Suprapubic skin (tissue), 4 donors: ENCODE measurements around the gene ADAM11. TPM values are rescaled to one million over a fixed set of nuclear protein-coding genes. Genes with fewer than 3 reads are reported as not detected.
"Not testable (repeated sequence)": the region's sequence is repeated elsewhere in the genome, so short reads cannot be mapped to it uniquely, and the experiment has no call there.

Source experiments
- DNase-seq, 2 donors: peaks; one replicate each; pipeline ENCODE4 v3.0.0-alpha.2; 2019; ENCODE audit warnings: low spot score in 2 of 2
- H3K27ac ChIP-seq: fragments of 200-600 bp; sonication (generic); one replicate; pipeline ENCODE4 v1.5.1; 2019
- H3K27me3 ChIP-seq: fragments of 200-600 bp; sonication (generic); one replicate; pipeline ENCODE4 v1.5.1; 2019
- H3K36me3 ChIP-seq: fragments of 200-600 bp; sonication (generic); one replicate; pipeline ENCODE4 v1.5.1; 2019
- H3K4me1 ChIP-seq: fragments of 200-600 bp; sonication (generic); one replicate; pipeline ENCODE4 v1.5.1; 2019
- H3K4me3 ChIP-seq: fragments of 200-600 bp; sonication (generic); one replicate; pipeline ENCODE4 v1.5.1; 2019; ENCODE audit warnings: mild to moderate bottlenecking
- H3K9me3 ChIP-seq: fragments of 200-600 bp; sonication (generic); one replicate; pipeline ENCODE4 v1.5.1; 2019
- CTCF ChIP-seq, 2 donors: fragments of 200-600 bp in 1 of 2; fragments of 450-650 bp in 1 of 2; sonication (generic) in 1 of 2; IDR thresholded peaks; one replicate each; pipeline ENCODE4 v1.5.1; 2016 to 2019; ENCODE audit warnings: antibody characterized with exemption in 2 of 2, mild to moderate bottlenecking in 1 of 2, moderate library complexity in 1 of 2
- EP300 ChIP-seq: sonication (generic); formaldehyde crosslinking; IDR thresholded peaks from one replicate; pipeline ENCODE4 v1.6.1; 2017; ENCODE audit warnings: antibody characterized with exemption
- POLR2A ChIP-seq, 2 donors: fragments of 450-650 bp; IDR thresholded peaks; one replicate each; pipeline ENCODE4 v1.6.1; 2017; ENCODE audit warnings: antibody characterized with exemption in 2 of 2, mild to moderate bottlenecking in 2 of 2, moderate library complexity in 2 of 2
- POLR2AphosphoS5 ChIP-seq, 3 donors: sonication (generic); formaldehyde crosslinking; IDR thresholded peaks; one replicate each; pipeline ENCODE4 v1.6.1; 2017; ENCODE audit warnings: antibody characterized with exemption in 3 of 3
- WGBS: methylation state at CpG from one replicate; pipeline ENCODE4 v1.1.5; 2018; 5-methylcytosine and 5-hydroxymethylcytosine counted together
- total RNA-seq, 4 donors: library from RNA; depleted of rRNA; stranded (reverse); fragments of >200 nt; gene quantifications; one replicate each; pipeline ENCODE4 v1.1.0, GENCODE V29; 2016

The ADAM11 gene
- total RNA-seq, 4 donors from 2014 or later: 0.98 to 1.5 (median 1.1) TPM

GRCh38 chr17:44736551-44737240, 22.1 kb upstream of the ADAM11 start:
- no peaks in the 10 kb centered on the region for H3K4me1 ChIP-seq
- no peak for DNase-seq
- H3K27me3 ChIP-seq: no peaks in the 10 kb centered on the region
- no peak overlapping the region for H3K4me3 ChIP-seq
- H3K27ac ChIP-seq: no peak overlapping the region
- TF ChIP-seq CTCF (IDR thresholded peaks at IDR 0.05) (no peak), POLR2A (IDR thresholded peaks at IDR 0.05) (no peak), POLR2AphosphoS5 (IDR thresholded peaks at IDR 0.05) (no peak), EP300 (no peak)
- H3K9me3 ChIP-seq: no peaks in the 10 kb centered on the region
- H3K36me3 ChIP-seq: peaks cover 11% of the 10 kb centered on the region
- WGBS: 88% methylated on average over 11 of the region's 12 CpGs

GRCh38 chr17:44738214-44738906, 20.4 kb upstream of the ADAM11 start:
- Histone ChIP-seq H3K27ac (no peak overlapping the region), H3K27me3 (no peaks in the 10 kb centered on the region), H3K4me1 (no peaks in the 10 kb centered on the region), H3K4me3 (no peak overlapping the region), H3K9me3 (no peaks in the 10 kb centered on the region), H3K36me3 (peaks cover 6% of the 10 kb centered on the region)
- no peak for TF ChIP-seq POLR2A (IDR thresholded peaks at IDR 0.05)
- no peak for TF ChIP-seq CTCF (IDR thresholded peaks at IDR 0.05)
- TF ChIP-seq EP300: no peak
- TF ChIP-seq POLR2AphosphoS5 (IDR thresholded peaks at IDR 0.05): no peak
- DNase-seq: no peak
- WGBS: 81% methylated on average over 3 of the region's 3 CpGs

- Histone ChIP-seq H3K36me3 (peaks cover 6% of the 10 kb centered on the region), H3K4me3 (no peak overlapping the region), H3K27me3 (no peaks in the 10 kb centered on the region), H3K27ac (no peak overlapping the region), H3K4me1 (no peaks in the 10 kb centered on the region), H3K9me3 (no peaks in the 10 kb centered on the region)
- TF ChIP-seq POLR2A (IDR thresholded peaks at IDR 0.05): no peak
- TF ChIP-seq POLR2AphosphoS5 (IDR thresholded peaks at IDR 0.05): no peak
- TF ChIP-seq EP300: no peak
- TF ChIP-seq CTCF (IDR thresholded peaks at IDR 0.05): no peak
- DNase-seq: no peak
- WGBS: 96% methylated on average over 8 of the region's 8 CpGs
These were observed 17.5 kb upstream of the ADAM11 start for GRCh38 chr17:44741316-44741715.

GRCh38 chr17:44745301-44745700, 13.5 kb upstream of the ADAM11 start:
- no peak overlapping the region for H3K27ac ChIP-seq
- H3K27me3 ChIP-seq: no peaks in the 10 kb centered on the region
- H3K4me1 ChIP-seq: no peaks in the 10 kb centered on the region
- TF ChIP-seq CTCF (IDR thresholded peaks at IDR 0.05): no peak
- no peak overlapping the region for H3K4me3 ChIP-seq
- 90% methylated on average over 1 of the region's 1 CpG for WGBS
- H3K9me3 ChIP-seq: no peaks in the 10 kb centered on the region
- peaks cover 40% of the 10 kb centered on the region for H3K36me3 ChIP-seq
- DNase-seq: no peak

GRCh38 chr17:44745738-44746137, 13.1 kb upstream of the ADAM11 start:
- DNase-seq, H3K27me3 ChIP-seq, H3K4me1 ChIP-seq, H3K4me3 ChIP-seq, H3K27ac ChIP-seq, H3K9me3 ChIP-seq: not testable (repeated sequence)
- WGBS: 89% methylated on average over 5 of the region's 5 CpGs
- H3K36me3 ChIP-seq: peaks cover 45% of the 10 kb centered on the region
